Epidermal melanocyte (primary cell): ENCODE data around the gene PNMA8C.
"Not testable (repeated sequence)": the region's sequence is repeated elsewhere in the genome, so short reads cannot be mapped to it uniquely, and the experiment has no call there.

ENCODE experiments used
- DNase-seq: peaks from one replicate; pipeline ENCODE4 v3.0.0; 2011; ENCODE audit warnings: low spot score; ENCODE audit not compliant: insufficient read length

The PNMA8C gene

DNA sequence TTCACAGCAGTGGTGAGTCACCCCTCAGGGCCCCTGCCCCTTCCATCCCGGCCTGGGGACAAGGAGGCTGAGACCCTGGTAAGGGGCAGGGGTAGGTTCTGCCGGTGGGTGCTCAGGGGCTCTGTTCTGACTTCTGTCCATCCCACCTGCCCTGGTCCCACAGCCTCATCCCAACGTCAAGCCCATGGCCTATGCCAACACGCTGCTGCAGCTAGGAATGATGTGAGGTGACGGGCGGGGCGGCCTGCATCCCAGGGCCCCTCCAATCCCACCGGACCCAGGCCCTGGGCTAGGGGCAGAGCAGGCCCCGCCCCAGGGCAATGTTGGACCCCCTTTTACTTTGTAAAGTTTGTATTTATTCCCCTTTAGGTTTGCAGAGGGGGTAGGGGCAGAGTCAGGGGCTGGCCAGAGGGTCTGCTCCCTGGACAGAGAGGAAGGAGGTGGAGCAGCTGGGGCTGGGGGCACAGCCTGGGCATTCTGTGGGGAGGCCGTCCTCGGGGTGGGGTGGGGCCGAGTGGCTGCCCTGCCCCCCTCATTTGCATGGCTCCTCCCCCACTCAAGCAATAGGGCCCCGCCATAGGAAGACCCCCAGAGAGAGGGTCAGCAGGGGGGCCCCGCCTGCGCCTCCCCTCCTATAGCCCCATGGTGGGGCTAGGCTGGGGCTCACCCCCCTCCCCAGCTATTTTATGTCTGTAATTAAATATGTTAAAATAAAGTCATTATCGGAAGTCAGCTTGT is 38.4 kb downstream of the PNMA8C start:
- DNase-seq: no peak

- DNase-seq: no peak
Observed at GRCh38 chr19:46388311-46389095, 40.2 kb downstream of the PNMA8C start.

- no peak for DNase-seq
Observed at GRCh38 chr19:46387713-46388130, 41.0 kb downstream of the PNMA8C start.

DNA sequence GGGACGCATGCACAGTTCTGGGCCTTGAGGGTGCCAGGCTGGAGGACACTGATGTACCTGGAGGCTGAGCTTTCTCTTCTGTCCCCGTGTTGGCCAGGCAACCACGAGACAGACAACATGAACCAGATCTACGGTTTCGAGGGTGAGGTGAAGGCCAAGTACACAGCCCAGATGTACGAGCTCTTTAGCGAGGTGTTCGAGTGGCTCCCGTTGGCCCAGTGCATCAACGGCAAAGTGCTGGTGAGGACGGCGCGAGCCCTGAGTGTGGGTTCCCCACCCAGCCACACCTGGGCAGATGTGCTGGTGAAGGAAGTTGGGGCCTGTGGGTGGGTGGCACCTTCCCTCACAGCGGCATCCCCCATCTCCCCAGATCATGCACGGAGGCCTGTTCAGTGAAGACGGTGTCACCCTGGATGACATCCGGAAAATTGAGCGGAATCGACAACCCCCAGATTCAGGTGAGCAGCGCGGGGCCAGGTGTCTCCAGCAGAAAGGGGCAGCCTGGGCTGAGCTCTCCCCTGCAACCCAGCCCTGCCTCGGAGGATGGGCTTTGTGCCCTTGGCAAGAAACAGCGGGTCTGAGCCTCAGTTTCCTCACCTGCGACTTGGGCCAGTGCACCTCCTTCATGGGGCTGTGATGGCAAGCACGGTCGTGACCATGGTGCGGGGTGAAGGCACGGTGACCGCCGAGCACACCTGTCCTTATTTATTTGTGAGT is 41.6 kb downstream of the PNMA8C start:
- DNase-seq: no peak

- DNase-seq: no peak
Observed at GRCh38 chr19:46386151-46386550, 42.6 kb downstream of the PNMA8C start.

- no peak for DNase-seq
Observed at GRCh38 chr19:46385636-46386035, 43.1 kb downstream of the PNMA8C start.

DNA sequence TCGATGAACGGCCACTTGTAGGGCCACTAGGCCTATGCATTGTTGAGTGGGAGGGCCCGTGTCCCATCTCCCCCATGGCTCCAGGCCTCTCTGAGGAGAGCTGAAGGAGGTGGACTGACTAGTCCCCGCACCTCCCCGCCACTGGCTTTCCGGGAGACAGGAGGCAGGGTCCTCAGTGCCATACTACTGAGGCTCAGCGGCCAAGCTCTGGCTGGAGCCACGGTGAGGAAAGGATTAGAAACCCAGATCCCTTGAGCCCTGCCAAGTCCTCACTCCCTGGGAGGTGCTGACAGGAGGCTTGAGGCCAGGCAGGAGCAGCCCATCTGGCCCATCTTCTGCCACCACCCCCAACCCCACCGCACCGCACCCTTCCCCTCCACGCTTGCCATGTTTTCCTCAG is 44.3 kb downstream of the PNMA8C start:
- DNase-seq: no peak

- no peak for DNase-seq
Observed at GRCh38 chr19:46383846-46384245, 44.9 kb downstream of the PNMA8C start.

- no peak for DNase-seq
Observed at GRCh38 chr19:46383171-46383815, 45.4 kb downstream of the PNMA8C start.

DNA sequence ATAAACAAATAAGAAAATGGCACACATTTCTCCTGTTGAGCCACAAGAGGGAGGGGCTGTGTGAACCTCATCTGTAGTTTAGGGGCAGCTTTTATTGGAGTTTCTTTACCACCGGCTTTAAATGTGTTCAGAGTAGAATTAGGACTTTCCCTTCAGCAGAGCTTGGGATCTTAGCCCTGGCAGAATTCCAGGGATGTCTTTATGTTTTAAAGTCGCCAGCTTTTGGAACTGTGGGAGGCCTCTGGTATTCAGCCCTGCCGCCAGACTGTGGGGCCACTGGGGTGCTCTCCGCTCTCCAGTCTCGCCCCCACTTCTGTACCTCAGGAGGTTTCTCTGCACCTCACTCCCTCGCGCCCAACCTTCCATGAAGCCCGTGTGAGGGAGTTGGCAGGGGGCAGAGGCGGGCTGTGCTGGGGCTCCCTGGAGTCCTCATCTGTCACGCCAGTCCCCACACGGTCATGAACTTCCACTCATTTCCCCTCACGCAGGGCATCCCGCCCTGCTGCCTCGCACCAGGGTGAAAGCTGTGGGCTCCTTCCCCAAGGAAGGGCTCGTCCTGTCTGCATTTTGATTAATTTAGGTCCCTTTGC is 46.9 kb downstream of the PNMA8C start:
- no peak for DNase-seq

DNA sequence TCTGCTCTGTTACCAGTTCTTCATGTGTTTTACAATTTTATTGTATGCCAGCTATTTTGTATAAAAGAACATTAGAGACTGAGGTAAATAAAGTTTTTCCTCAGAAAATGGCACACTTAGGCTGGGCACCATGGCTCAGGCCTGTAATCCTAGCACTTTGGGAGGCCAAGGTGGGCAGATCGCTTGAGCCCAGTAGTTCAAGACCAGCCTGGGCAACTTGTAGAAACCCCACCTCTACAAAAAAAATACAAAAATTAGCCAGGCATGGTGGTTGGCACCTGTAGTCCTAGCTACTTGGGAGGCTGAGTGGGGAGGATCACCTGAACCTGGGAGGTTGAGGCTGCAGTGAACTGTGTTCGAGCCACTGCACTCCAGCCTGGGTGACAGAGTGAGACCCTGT is 47.4 kb downstream of the PNMA8C start:
- no peak for DNase-seq

DNA sequence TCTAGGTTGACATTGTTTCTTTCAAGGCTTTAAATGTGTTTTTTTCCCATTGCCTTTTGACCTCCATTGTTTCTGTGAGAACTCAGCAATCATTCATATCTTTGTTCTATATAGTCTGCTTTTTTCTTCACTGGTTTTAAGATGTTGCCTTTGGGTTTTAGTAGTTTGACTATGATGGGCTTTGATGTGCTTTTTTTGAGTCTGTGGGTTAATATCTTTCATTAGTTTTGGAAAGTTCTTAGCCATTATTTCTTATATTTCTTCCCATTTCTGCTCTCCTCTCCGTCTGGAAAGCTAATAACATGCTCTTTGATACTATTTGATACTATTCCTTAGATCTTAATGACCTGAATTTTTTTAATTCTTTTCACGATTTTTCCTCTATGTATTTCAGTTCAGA is 48.0 kb downstream of the PNMA8C start:
- DNase-seq: no peak

DNA sequence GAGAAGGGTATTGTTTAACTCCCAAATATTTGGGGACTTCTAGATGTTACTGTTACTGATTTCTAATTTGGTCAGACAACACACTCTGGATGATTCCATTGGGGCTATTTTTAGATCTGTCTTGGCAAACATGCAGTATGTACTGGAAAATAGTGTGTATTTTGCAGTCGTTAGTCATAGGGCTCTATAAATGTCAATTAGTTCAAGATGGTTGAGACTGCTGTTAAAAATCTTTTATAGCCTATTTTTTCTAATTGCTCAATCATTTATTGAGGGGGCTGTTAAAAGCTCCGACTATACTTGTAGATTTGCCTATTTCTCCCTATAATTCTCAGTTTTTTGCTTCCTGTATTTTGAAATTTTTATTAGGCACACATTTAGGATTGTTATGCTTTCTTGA is 50.5 kb downstream of the PNMA8C start:
- peak; percentile 45 for DNase-seq

DNA sequence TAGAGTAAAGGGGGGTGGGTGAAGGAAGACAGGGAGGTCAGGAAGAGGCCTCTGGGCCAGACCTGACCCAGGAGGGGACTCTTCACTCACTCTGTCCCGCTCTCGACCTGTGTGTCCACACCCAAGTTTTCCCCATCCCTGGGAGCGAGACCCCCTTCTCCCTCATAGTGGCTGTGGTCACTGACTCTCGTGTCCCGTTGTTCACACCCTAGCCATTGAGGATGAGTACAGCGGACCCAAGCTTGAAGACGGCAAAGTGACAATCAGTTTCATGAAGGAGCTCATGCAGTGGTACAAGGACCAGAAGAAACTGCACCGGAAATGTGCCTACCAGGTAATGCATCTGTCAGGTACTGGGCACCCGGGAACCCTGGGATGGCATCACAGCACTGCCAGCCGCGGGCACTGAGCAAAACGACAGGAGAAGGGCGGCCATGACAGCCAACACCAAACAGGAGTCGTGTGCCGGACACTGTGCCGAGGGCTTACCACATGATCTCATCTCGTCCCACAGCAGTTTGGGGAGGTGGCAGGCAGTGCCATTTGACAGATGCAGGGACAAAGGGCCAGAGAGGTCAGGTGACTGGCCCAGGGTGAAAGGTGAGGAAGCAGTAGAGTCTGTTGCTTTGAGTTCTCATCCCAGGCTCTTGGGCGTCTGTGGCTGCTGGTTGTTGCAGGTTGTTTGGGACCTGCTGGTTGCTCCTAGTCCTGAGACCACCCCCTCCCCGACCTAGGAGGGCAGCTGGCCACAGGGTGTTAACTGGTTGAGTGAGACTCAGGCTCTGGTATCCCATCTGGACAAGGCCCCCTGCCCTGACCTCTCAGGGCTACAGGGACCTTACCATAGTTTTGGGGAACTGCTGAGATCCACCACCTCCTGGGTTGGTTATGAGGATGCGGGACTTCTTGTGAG is 52.2 kb downstream of the PNMA8C start:
- no peak for DNase-seq

DNA sequence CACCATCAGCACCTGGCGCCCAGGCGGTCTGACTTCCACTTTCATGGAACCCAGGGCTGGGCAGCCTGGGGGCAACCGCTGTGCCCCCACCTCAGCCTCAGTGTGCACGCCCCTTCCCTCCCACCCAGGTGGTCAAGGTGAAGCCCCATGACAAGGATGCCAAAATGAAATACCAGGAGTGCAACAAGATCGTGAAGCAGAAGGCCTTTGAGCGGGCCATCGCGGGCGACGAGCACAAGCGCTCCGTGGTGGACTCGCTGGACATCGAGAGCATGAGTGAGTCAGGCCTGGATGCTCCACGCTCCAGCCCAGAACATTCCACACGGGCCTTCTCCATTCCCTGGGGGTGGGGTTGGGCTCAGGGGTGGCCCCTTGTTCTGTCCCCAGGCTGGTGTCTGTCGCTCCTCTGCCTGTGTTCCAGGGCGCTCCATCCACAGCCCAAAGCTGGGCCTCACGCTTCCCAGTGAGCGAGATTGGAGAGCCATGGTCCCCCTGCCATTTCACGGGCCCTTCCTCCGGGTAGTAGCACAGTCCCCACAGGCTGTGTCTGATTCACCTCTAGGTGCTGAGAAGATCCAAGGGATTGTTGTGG is 53.2 kb downstream of the PNMA8C start:
- DNase-seq: not testable (repeated sequence)
